Trophoblast cell (in vitro differentiated cells and primary cell): Measurements from ENCODE around the gene DUSP10.
A peak's percentile ranks its signal among the peaks of the same experiment; 100 is the strongest.

Experiments used
- DNase-seq, 2 donors: peaks; one replicate each; pipeline ENCODE4 v3.0.0-alpha.2; 2016
- H2AFZ ChIP-seq: 2 replicates; pipeline ENCODE4 v1.6.1; 2013; ENCODE audit warnings: low read length, moderate library complexity, mild to moderate bottlenecking; ENCODE audit not compliant: insufficient read depth, poor library complexity
- H2AK5ac ChIP-seq: 2 replicates; pipeline ENCODE4 v1.6.1; 2013; ENCODE audit warnings: mild to moderate bottlenecking, low read length
- H2BK120ac ChIP-seq: 2 replicates; pipeline ENCODE4 v1.6.1; 2013; ENCODE audit warnings: low read length, mild to moderate bottlenecking, moderate library complexity; ENCODE audit not compliant: insufficient read depth, poor library complexity
- H2BK12ac ChIP-seq: 2 replicates; pipeline ENCODE4 v1.6.1; 2013; ENCODE audit warnings: mild to moderate bottlenecking, low read length, moderate library complexity
- H2BK5ac ChIP-seq: 2 replicates; pipeline ENCODE4 v1.6.1; 2013; ENCODE audit warnings: low read length, low read depth, moderate library complexity, mild to moderate bottlenecking; ENCODE audit not compliant: poor library complexity
- H3K14ac ChIP-seq: 2 replicates; pipeline ENCODE4 v1.6.1; 2013; ENCODE audit warnings: mild to moderate bottlenecking, low read length
- H3K18ac ChIP-seq: 2 replicates; pipeline ENCODE4 v1.6.1; 2013; ENCODE audit warnings: mild to moderate bottlenecking, low read length
- H3K23ac ChIP-seq: 2 replicates; pipeline ENCODE4 v1.6.1; 2013; ENCODE audit warnings: low read length
- H3K27ac ChIP-seq: 2 replicates; pipeline ENCODE4 v1.5.1; 2013; ENCODE audit warnings: low read depth, mild to moderate bottlenecking, inconsistent platforms, low read length, moderate library complexity
- H3K27me3 ChIP-seq: 2 replicates; pipeline ENCODE4 v1.6.1; 2013; ENCODE audit warnings: inconsistent platforms, mild to moderate bottlenecking, low read length, moderate library complexity; ENCODE audit not compliant: insufficient read depth
- H3K36me3 ChIP-seq, 2 experiments: 1 replicate in 1 of 2; 2 replicates in 1 of 2; pipeline ENCODE4 v1.6.1; 2013; ENCODE audit warnings: low read length in 2 of 2, mild to moderate bottlenecking in 2 of 2, moderate library complexity in 1 of 2; ENCODE audit not compliant: insufficient read depth in 2 of 2, control insufficient read depth in 1 of 2
- H3K4ac ChIP-seq: 2 replicates; pipeline ENCODE4 v1.6.1; 2013; ENCODE audit warnings: low read depth, mild to moderate bottlenecking, low read length, moderate library complexity
- H3K4me1 ChIP-seq, 2 experiments: 1 replicate in 1 of 2; 2 replicates in 1 of 2; pipeline ENCODE4 v1.6.1; 2013; ENCODE audit warnings: low read length in 2 of 2, mild to moderate bottlenecking in 2 of 2, moderate library complexity in 1 of 2; ENCODE audit not compliant: insufficient read depth in 2 of 2, control insufficient read depth in 1 of 2
- H3K4me2 ChIP-seq: 2 replicates; pipeline ENCODE4 v1.6.1; 2013; ENCODE audit warnings: inconsistent platforms, mild to moderate bottlenecking, low read length, moderate library complexity
- H3K4me3 ChIP-seq: 2 replicates; pipeline ENCODE4 v1.5.1; 2013; ENCODE audit warnings: mild to moderate bottlenecking, low read depth, low read length, inconsistent platforms
- H3K79me1 ChIP-seq: one replicate; pipeline ENCODE4 v1.6.1; 2013; ENCODE audit warnings: low read length
- H3K79me2 ChIP-seq: 2 replicates; pipeline ENCODE4 v1.6.1; 2013; ENCODE audit warnings: low read length, mild to moderate bottlenecking; ENCODE audit not compliant: control insufficient read depth, insufficient read depth, poor library complexity
- H3K9ac ChIP-seq: 2 replicates; pipeline ENCODE4 v1.6.1; 2013; ENCODE audit warnings: mild to moderate bottlenecking, low read length
- H3K9me3 ChIP-seq: 2 replicates; pipeline ENCODE4 v1.6.1; 2013; ENCODE audit warnings: low read depth, mild to moderate bottlenecking, control low read depth, inconsistent platforms, low read length; ENCODE audit not compliant: insufficient read depth
- H4K12ac ChIP-seq: 2 replicates; pipeline ENCODE4 v1.6.1; 2013; ENCODE audit warnings: low read depth, mild to moderate bottlenecking, low read length, moderate library complexity
- H4K8ac ChIP-seq: 2 replicates; pipeline ENCODE4 v1.6.1; 2013; ENCODE audit warnings: low read depth, mild to moderate bottlenecking, low read length, moderate library complexity
- H4K91ac ChIP-seq: one replicate; pipeline ENCODE4 v1.6.1; 2013; ENCODE audit warnings: low read depth, mild to moderate bottlenecking, low read length, moderate library complexity
- WGBS: extraction: QIAGEN DNeasy Blood & Tissue Kit; methylation state at CpG from one replicate; pipeline ENCODE4 v1.1.7; 2013; ENCODE audit warnings: missing lambda C conversion rate; ENCODE audit not compliant: insufficient read length, insufficient coverage; ENCODE audit errors: extremely low coverage; 5-methylcytosine and 5-hydroxymethylcytosine counted together

The DUSP10 gene

GRCh38 chr1:221783437-221783836, 41.5 kb upstream of the DUSP10 start:
- no peak overlapping the region for H4K91ac ChIP-seq
- H4K12ac ChIP-seq, result no peak overlapping the region
- no peak overlapping the region for H2AFZ ChIP-seq
- no peaks in the 10 kb centered on the region for H3K79me1 ChIP-seq
- no peak overlapping the region for H3K14ac ChIP-seq
- no peak overlapping the region for H3K9ac ChIP-seq
- H3K23ac ChIP-seq, result no peak overlapping the region
- H2BK5ac ChIP-seq, result no peak overlapping the region
- H4K8ac ChIP-seq, result no peak overlapping the region
- no peak overlapping the region for H3K18ac ChIP-seq
- WGBS, result no CpG with 5 or more reads among the region's 6 CpGs
- no peak overlapping the region for H3K4me2 ChIP-seq
- no peak overlapping the region for H2AK5ac ChIP-seq
- H3K9me3 ChIP-seq, result no peaks in the 10 kb centered on the region
- no peak overlapping the region for H3K27ac ChIP-seq
- peaks cover 0 to 2% of the 10 kb centered on the region in 2 experiments for H3K4me1 ChIP-seq
- H2BK120ac ChIP-seq, result no peak overlapping the region
- no peaks in the 10 kb centered on the region for H3K79me2 ChIP-seq
- no peak overlapping the region for H2BK12ac ChIP-seq
- no peak overlapping the region for H3K4me3 ChIP-seq
- H3K36me3 ChIP-seq, result no peaks in the 10 kb centered on the region
- H3K27me3 ChIP-seq, result no peaks in the 10 kb centered on the region
- DNase-seq, result no peak
- H3K4ac ChIP-seq, result no peak overlapping the region

GRCh38 chr1:221782970-221783369, 41.1 kb upstream of the DUSP10 start:
- Histone ChIP-seq H4K12ac (no peak overlapping the region), H3K4me3 (no peak overlapping the region), H3K36me3 (no peaks in the 10 kb centered on the region), H3K9me3 (no peaks in the 10 kb centered on the region), H3K4ac (no peak overlapping the region), H3K14ac (no peak overlapping the region), H3K4me2 (no peak overlapping the region), H3K18ac (no peak overlapping the region), H3K9ac (no peak overlapping the region), H2AK5ac (no peak overlapping the region), H3K79me1 (no peaks in the 10 kb centered on the region), H3K4me1 (peaks cover 0 to 2% of the 10 kb centered on the region in 2 experiments), H2AFZ (no peak overlapping the region), H4K8ac (no peak overlapping the region), H2BK5ac (no peak overlapping the region), H4K91ac (no peak overlapping the region), H3K23ac (no peak overlapping the region), H3K27ac (no peak overlapping the region), H2BK120ac (no peak overlapping the region), H3K79me2 (no peaks in the 10 kb centered on the region), H2BK12ac (no peak overlapping the region), H3K27me3 (no peaks in the 10 kb centered on the region)
- no CpG with 5 or more reads among the region's 1 CpG for WGBS
- no peak for DNase-seq

- no peak for DNase-seq
- no peak overlapping the region for H4K8ac ChIP-seq
- no peaks in the 10 kb centered on the region for H3K36me3 ChIP-seq
- no peak overlapping the region for H2BK120ac ChIP-seq
- H3K14ac ChIP-seq, result no peak overlapping the region
- H3K9me3 ChIP-seq, result no peaks in the 10 kb centered on the region
- no peak overlapping the region for H3K4ac ChIP-seq
- H3K23ac ChIP-seq, result no peak overlapping the region
- no peak overlapping the region for H3K9ac ChIP-seq
- peaks cover 0 to 2% of the 10 kb centered on the region in 2 experiments for H3K4me1 ChIP-seq
- H3K4me3 ChIP-seq, result no peak overlapping the region
- no peak overlapping the region for H3K4me2 ChIP-seq
- no peak overlapping the region for H2BK12ac ChIP-seq
- H3K27ac ChIP-seq, result no peak overlapping the region
- no peak overlapping the region for H2AK5ac ChIP-seq
- no peak overlapping the region for H3K18ac ChIP-seq
- H3K27me3 ChIP-seq, result no peaks in the 10 kb centered on the region
- H2AFZ ChIP-seq, result no peak overlapping the region
- H2BK5ac ChIP-seq, result no peak overlapping the region
- H4K12ac ChIP-seq, result no peak overlapping the region
- no peaks in the 10 kb centered on the region for H3K79me2 ChIP-seq
- H3K79me1 ChIP-seq, result no peaks in the 10 kb centered on the region
- no peak overlapping the region for H4K91ac ChIP-seq
- WGBS, result no CpG with 5 or more reads among the region's 2 CpGs
Measured at GRCh38 chr1:221782477-221782876, 40.6 kb upstream of the DUSP10 start.

GRCh38 chr1:221781102-221781755, 39.3 kb upstream of the DUSP10 start:
- Histone ChIP-seq H2BK12ac (no peak overlapping the region), H3K18ac (no peak overlapping the region)
- WGBS, result no CpG with 5 or more reads among the region's 7 CpGs

More at GRCh38 chr1:221781102-221781755, 39.3 kb upstream of the DUSP10 start:
- Histone ChIP-seq H3K4me3 (no peak overlapping the region), H3K14ac (no peak overlapping the region), H4K12ac (no peak overlapping the region), H3K27me3 (no peaks in the 10 kb centered on the region), H3K23ac (no peak overlapping the region), H3K79me2 (no peaks in the 10 kb centered on the region), H2BK120ac (no peak overlapping the region), H3K9ac (no peak overlapping the region), H3K36me3 (no peaks in the 10 kb centered on the region), H3K4me2 (no peak overlapping the region), H4K91ac (no peak overlapping the region), H3K4me1 (peaks cover 0 to 2% of the 10 kb centered on the region in 2 experiments), H2AFZ (no peak overlapping the region), H3K4ac (no peak overlapping the region), H3K9me3 (no peaks in the 10 kb centered on the region), H2BK5ac (no peak overlapping the region), H3K27ac (no peak overlapping the region), H4K8ac (no peak overlapping the region), H3K79me1 (no peaks in the 10 kb centered on the region), H2AK5ac (no peak overlapping the region)
- DNase-seq, result peak; percentile 9 to 17
